ENCODE data around the gene SUPT7L. TPM values are rescaled to one million over a fixed set of nuclear protein-coding genes. Genes with fewer than 3 reads are reported as not detected.

Gene SUPT7L
- polyA plus RNA-seq, 3 donors = 56.3 to 66.7 (median 60.5) TPM

- no peak for DNase-seq (ENCODE audit: extremely low read depth in 1 of 11, low read depth in 9 of 11, low spot score in 4 of 11)
Measured at GRCh38 chr2:27621524-27621923, 41.9 kb downstream of the SUPT7L start.

DNA sequence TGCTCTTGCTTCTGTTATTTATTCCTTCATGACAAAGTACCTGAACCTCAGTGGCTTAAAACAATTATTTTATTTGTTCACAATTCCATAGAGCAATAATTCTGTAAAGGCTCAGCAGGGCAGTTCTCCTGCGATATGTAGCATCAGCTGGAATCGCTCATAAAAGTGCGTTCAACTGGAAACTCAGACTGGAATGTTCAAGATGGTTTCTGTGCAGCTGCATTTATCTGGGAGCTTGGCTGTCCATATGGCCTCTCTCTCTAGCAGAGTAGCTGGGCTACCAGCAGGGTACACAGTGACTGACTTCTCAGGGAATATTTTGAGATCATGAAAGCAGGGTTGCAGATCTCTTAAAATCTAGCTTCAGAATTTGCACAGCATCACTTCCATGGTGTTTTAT is 48.1 kb downstream of the SUPT7L start:
- no peak for DNase-seq (ENCODE audit: extremely low read depth in 1 of 11, low read depth in 9 of 11, low spot score in 4 of 11)

DNA sequence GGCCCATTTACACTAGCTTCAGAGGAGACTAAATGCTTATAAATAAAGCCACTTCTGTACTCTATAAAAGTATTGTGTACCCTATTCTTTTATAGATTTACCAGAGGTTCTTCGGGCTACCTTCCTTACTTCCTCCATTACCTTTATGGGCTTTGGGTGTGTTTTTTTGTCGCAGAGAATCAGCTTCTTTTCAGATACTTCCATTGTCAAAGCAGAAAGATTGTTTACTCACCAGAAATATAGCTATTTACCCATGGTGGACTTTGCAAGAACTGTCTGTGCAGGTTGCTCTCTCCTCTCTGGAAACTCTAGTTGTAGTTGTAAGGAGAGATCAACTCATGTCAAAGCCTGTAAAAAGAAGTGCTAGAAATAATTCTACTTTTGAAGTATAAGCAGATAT is 49.4 kb downstream of the SUPT7L start:
- DNase-seq (ENCODE audit: extremely low read depth in 1 of 11, low read depth in 9 of 11, low spot score in 4 of 11) = no peak

DNA sequence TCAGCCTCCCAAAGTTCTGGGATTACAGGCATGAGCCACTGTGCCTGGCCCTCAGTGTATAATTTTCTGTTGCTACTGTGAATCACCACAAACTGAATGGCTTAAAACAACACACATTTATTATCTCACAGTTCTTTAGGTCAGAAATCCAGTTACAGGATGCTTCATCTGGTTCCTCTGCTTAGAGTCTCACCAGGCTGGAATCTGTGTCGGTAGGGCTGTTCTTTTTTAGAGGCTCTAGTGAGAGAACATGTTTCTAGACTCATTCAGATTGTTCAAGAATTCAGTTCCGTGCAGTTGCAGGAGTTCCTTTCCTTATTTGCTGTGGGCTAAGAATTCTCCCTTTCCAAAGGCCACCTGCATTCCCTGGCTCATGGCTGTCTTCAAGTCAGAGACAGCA is 56.8 kb downstream of the SUPT7L start:
- DNase-seq (ENCODE audit: extremely low read depth in 1 of 11, low read depth in 9 of 11, low spot score in 4 of 11) = no peak

Other genes starting within 250 kb of the SUPT7L start
- 100 to 1,000 TPM; 122 to 134 (median 123) TPM for gene NRBP1, start 235.0 kb downstream of the SUPT7L start, polyA plus RNA-seq (ENCODE audit: insufficient read length in 3 of 3)
- gene KRTCAP3, start 221.2 kb downstream of the SUPT7L start, polyA plus RNA-seq (ENCODE audit: insufficient read length in 3 of 3) = 10 to 100 TPM in 1 of 3 donors, 1 to 10 TPM in 2; 5.1 to 10.8 (median 8.6) TPM
- gene IFT172, start 173.9 kb downstream of the SUPT7L start, polyA plus RNA-seq (ENCODE audit: insufficient read length in 3 of 3) = 10 to 100 TPM; 44.4 to 66.7 (median 46.0) TPM
- gene FNDC4, start 168.4 kb downstream of the SUPT7L start, polyA plus RNA-seq (ENCODE audit: insufficient read length in 3 of 3) = 1 to 10 TPM; 6.4 to 8.1 (median 7.0) TPM
- gene GCKR, start 166.8 kb downstream of the SUPT7L start, polyA plus RNA-seq (ENCODE audit: insufficient read length in 3 of 3) = under 1 TPM in 2 of 3 donors, not detected in 1; 0.20 to 0.38 TPM
- gene ZNF512, start 80.6 kb downstream of the SUPT7L start, polyA plus RNA-seq (ENCODE audit: insufficient read length in 3 of 3) = 10 to 100 TPM; 75.8 to 84.2 (median 76.3) TPM
- gene CCDC121, start 34.6 kb downstream of the SUPT7L start, polyA plus RNA-seq (ENCODE audit: insufficient read length in 3 of 3) = 10 to 100 TPM; 10.6 to 13.0 (median 12.9) TPM
- gene GPN1, start 34.6 kb downstream of the SUPT7L start, polyA plus RNA-seq (ENCODE audit: insufficient read length in 3 of 3) = 10 to 100 TPM; 51.0 to 66.7 (median 59.0) TPM
- 10 to 100 TPM; 31.7 to 36.2 (median 35.7) TPM for gene SLC4A1AP, start 275 bp upstream of the SUPT7L start, polyA plus RNA-seq (ENCODE audit: insufficient read length in 3 of 3)
- 100 to 1,000 TPM; 148 to 172 (median 153) TPM for gene MRPL33, start 108.1 kb upstream of the SUPT7L start, polyA plus RNA-seq (ENCODE audit: insufficient read length in 3 of 3)
- gene RBKS, start 226.8 kb upstream of the SUPT7L start, polyA plus RNA-seq (ENCODE audit: insufficient read length in 3 of 3) = 1 to 10 TPM; 7.5 to 9.1 (median 8.8) TPM
- 10 to 100 TPM; 50.8 to 57.8 (median 56.1) TPM for gene BABAM2, start 227.1 kb upstream of the SUPT7L start, polyA plus RNA-seq (ENCODE audit: insufficient read length in 3 of 3)